ENCODE measurements around the gene TDRD15.

The TDRD15 gene

DNA sequence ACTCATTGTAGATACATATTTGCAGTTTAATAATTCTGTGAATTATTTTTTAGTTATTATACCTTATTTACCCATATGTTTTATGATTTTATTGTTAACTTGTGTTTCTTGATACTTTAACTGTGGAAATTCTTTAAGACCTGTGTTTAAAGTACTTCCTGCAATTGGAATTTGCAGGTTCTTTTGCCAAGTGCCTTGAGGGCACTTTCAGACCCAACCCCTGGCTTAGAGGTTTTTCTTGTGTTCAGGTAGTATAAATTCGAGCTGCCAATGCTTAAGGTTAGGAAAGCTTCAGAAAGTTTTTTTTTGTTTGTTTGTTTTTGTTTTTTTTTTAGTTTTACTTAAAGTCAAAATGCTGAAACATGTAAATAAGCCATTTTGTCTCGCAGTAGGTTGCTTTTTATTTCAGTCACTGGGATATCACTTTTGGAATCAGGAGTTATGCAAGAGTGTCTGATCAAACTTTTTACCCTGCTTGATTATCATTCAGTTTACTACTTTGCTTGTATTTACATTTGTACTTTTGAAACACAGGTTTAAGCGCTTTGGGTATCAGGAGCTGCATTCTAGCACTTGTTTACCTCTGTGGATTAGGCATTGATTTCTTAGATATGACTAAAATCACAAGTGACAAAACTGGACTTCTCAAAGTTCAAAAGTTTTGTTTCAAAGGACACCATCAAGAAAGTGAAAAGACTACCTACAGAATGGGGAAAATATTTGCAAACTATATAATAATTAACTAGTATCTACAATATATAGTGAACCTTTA is 31.8 kb downstream of the TDRD15 start:
- DNase-seq: no peak
- Histone ChIP-seq H3K36me3 (replicated peaks; ENCODE audit: insufficient read depth, low read length) (no peaks in the 10 kb centered on the region), H3K27me3 (replicated peaks; ENCODE audit: insufficient read depth, low read length) (no peaks in the 10 kb centered on the region), H4K20me1 (ENCODE audit: insufficient read depth, low read length) (no peaks in the 10 kb centered on the region), H3K9me3 (replicated peaks; ENCODE audit: insufficient read depth, low read length) (no peaks in the 10 kb centered on the region), H3F3A (ENCODE audit: insufficient read depth, low read length) (no peaks in the 10 kb centered on the region), H3K4me3 (ENCODE audit: low read length) (no peak overlapping the region), H3K4me2 (ENCODE audit: low read depth, low read length) (no peak overlapping the region), H3K27ac (ENCODE audit: low read length) (no peak overlapping the region), H2AFZ (ENCODE audit: low read length) (no peak overlapping the region), H3K4me1 (ENCODE audit: low read length) (no peaks in the 10 kb centered on the region), H3K9me2 (replicated peaks; ENCODE audit: insufficient read depth, low read length) (no peaks in the 10 kb centered on the region), H3K9ac (ENCODE audit: low read length) (no peak overlapping the region), H3K79me2 (ENCODE audit: low read length) (no peaks in the 10 kb centered on the region)
- TF ChIP-seq EZH2 (optimal IDR thresholded peaks at IDR 0.05; ENCODE audit: low read depth, low read length): no peak
- TF ChIP-seq, protein P1, sequence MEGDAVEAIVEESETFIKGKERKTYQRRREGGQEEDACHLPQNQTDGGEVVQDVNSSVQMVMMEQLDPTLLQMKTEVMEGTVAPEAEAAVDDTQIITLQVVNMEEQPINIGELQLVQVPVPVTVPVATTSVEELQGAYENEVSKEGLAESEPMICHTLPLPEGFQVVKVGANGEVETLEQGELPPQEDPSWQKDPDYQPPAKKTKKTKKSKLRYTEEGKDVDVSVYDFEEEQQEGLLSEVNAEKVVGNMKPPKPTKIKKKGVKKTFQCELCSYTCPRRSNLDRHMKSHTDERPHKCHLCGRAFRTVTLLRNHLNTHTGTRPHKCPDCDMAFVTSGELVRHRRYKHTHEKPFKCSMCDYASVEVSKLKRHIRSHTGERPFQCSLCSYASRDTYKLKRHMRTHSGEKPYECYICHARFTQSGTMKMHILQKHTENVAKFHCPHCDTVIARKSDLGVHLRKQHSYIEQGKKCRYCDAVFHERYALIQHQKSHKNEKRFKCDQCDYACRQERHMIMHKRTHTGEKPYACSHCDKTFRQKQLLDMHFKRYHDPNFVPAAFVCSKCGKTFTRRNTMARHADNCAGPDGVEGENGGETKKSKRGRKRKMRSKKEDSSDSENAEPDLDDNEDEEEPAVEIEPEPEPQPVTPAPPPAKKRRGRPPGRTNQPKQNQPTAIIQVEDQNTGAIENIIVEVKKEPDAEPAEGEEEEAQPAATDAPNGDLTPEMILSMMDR (IDR thresholded peaks at IDR 0.05; ENCODE audit: low read length): no peak
- no peak for TF ChIP-seq EZH2phosphoT487 (IDR thresholded peaks at IDR 0.05; ENCODE audit: low read length)

DNA sequence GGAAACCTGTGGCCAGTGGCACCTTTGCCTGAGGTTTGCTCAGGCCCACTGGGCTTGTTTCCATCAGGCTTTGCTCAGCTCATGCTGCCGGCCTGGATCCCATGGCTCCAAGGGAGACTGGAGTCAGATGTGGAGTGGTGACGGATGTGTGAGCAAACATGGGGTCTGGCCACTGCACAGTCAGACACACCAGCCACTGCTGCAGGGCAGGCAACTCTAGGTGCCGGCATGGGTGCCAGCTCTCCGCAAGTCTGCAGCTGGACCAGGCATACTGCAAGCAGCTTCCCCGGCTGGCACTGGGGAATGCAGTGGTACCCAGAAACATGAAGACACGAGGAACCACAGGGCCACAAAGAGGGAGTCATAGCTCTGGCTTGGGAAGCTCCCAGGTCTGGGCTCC is 37.4 kb downstream of the TDRD15 start:
- H3K4me2 ChIP-seq (ENCODE audit: low read depth, low read length): no peak overlapping the region
- H4K20me1 ChIP-seq (ENCODE audit: insufficient read depth, low read length): no peaks in the 10 kb centered on the region
- H3F3A ChIP-seq (ENCODE audit: insufficient read depth, low read length): no peaks in the 10 kb centered on the region
- no peak for DNase-seq
- no peaks in the 10 kb centered on the region for H3K79me2 ChIP-seq (ENCODE audit: low read length)
- no peak overlapping the region for H3K9ac ChIP-seq (ENCODE audit: low read length)
- no peaks in the 10 kb centered on the region for H3K9me2 ChIP-seq (replicated peaks; ENCODE audit: insufficient read depth, low read length)
- no peaks in the 10 kb centered on the region for H3K4me1 ChIP-seq (ENCODE audit: low read length)
- H3K9me3 ChIP-seq (replicated peaks; ENCODE audit: insufficient read depth, low read length): no peaks in the 10 kb centered on the region
- H3K36me3 ChIP-seq (replicated peaks; ENCODE audit: insufficient read depth, low read length): no peaks in the 10 kb centered on the region
- H3K4me3 ChIP-seq (ENCODE audit: low read length): no peak overlapping the region
- no peak overlapping the region for H3K27ac ChIP-seq (ENCODE audit: low read length)
- no peak overlapping the region for H2AFZ ChIP-seq (ENCODE audit: low read length)
- no peak for TF ChIP-seq EZH2 (optimal IDR thresholded peaks at IDR 0.05; ENCODE audit: low read depth, low read length)
- TF ChIP-seq, protein P1 (IDR thresholded peaks at IDR 0.05; ENCODE audit: low read length): no peak
- no peak for TF ChIP-seq EZH2phosphoT487 (IDR thresholded peaks at IDR 0.05; ENCODE audit: low read length)
- no peaks in the 10 kb centered on the region for H3K27me3 ChIP-seq (replicated peaks; ENCODE audit: insufficient read depth, low read length)

- Histone ChIP-seq H3K27me3 (replicated peaks; ENCODE audit: insufficient read depth, low read length) (no peaks in the 10 kb centered on the region), H3K9me2 (replicated peaks; ENCODE audit: insufficient read depth, low read length) (no peaks in the 10 kb centered on the region), H3K9ac (ENCODE audit: low read length) (no peak overlapping the region), H3K9me3 (replicated peaks; ENCODE audit: insufficient read depth, low read length) (no peaks in the 10 kb centered on the region), H3K4me1 (ENCODE audit: low read length) (no peaks in the 10 kb centered on the region), H3F3A (ENCODE audit: insufficient read depth, low read length) (no peaks in the 10 kb centered on the region), H3K36me3 (replicated peaks; ENCODE audit: insufficient read depth, low read length) (no peaks in the 10 kb centered on the region), H4K20me1 (ENCODE audit: insufficient read depth, low read length) (no peaks in the 10 kb centered on the region), H2AFZ (ENCODE audit: low read length) (no peak overlapping the region), H3K4me3 (ENCODE audit: low read length) (no peak overlapping the region), H3K4me2 (ENCODE audit: low read depth, low read length) (no peak overlapping the region), H3K27ac (ENCODE audit: low read length) (no peak overlapping the region), H3K79me2 (ENCODE audit: low read length) (no peaks in the 10 kb centered on the region)
- no peak for DNase-seq
- TF ChIP-seq, protein P1 (IDR thresholded peaks at IDR 0.05; ENCODE audit: low read length): no peak
- TF ChIP-seq EZH2phosphoT487 (IDR thresholded peaks at IDR 0.05; ENCODE audit: low read length) (no peak), EZH2 (optimal IDR thresholded peaks at IDR 0.05; ENCODE audit: low read depth, low read length) (no peak)
These were observed 38.3 kb downstream of the TDRD15 start for GRCh38 chr2:21161832-21162614.
